Endothelial cell (in vitro differentiated cells): ENCODE data around the gene IFNA2. TPM values are rescaled to one million over a fixed set of nuclear protein-coding genes. Genes with fewer than 3 reads are reported as not detected.

Experiments used
- DNase-seq: peaks from one replicate; pipeline ENCODE4 v3.0.0; 2021; ENCODE audit warnings: low spot score
- H3K27ac Mint-ChIP-seq: one replicate; pipeline ENCODE4 v1.8.0; 2021; ENCODE audit warnings: mixed read lengths, inconsistent platforms; ENCODE audit not compliant: unreplicated experiment
- H3K27me3 Mint-ChIP-seq: one replicate; pipeline ENCODE4 v1.8.0; 2021; ENCODE audit warnings: mild to moderate bottlenecking, moderate library complexity, mixed read lengths, inconsistent platforms; ENCODE audit not compliant: unreplicated experiment
- H3K36me3 Mint-ChIP-seq: one replicate; pipeline ENCODE4 v1.8.0; 2021; ENCODE audit warnings: mild to moderate bottlenecking, low read depth, mixed read lengths, inconsistent platforms; ENCODE audit not compliant: unreplicated experiment
- H3K4me1 Mint-ChIP-seq: one replicate; pipeline ENCODE4 v1.8.0; 2021; ENCODE audit warnings: mild to moderate bottlenecking, mixed read lengths, inconsistent platforms; ENCODE audit not compliant: unreplicated experiment
- H3K4me3 Mint-ChIP-seq: one replicate; pipeline ENCODE4 v1.8.0; 2021; ENCODE audit warnings: mild to moderate bottlenecking, mixed read lengths, inconsistent platforms; ENCODE audit not compliant: unreplicated experiment
- H3K9me3 Mint-ChIP-seq: one replicate; pipeline ENCODE4 v1.8.0; 2021; ENCODE audit warnings: mixed read lengths, inconsistent platforms; ENCODE audit not compliant: unreplicated experiment
- CTCF ChIP-seq: fragments of 200-600 bp; sonication (generic); IDR thresholded peaks from one replicate; pipeline ENCODE4 v1.5.0; 2021; ENCODE audit warnings: antibody characterized with exemption; ENCODE audit not compliant: unreplicated experiment
- total RNA-seq: library from RNA; stranded (reverse); fragmentation: NEBNext Ultra II Directional; extraction: Animal tissue kit (Norgen Biotek cat#: 25700); gene quantifications from one replicate; pipeline ENCODE4 v1.2.1, GENCODE V29; 2021; ENCODE audit not compliant: unreplicated experiment

The IFNA2 gene
- total RNA-seq, 1 donor from 2014 or later = not detected

GRCh38 chr9:21412107-21412506 lies 26.9 kb upstream of the IFNA2 start:
- Mint-ChIP-seq H3K27me3 (peaks cover 2% of the 10 kb centered on the region), H3K9me3 (no peaks in the 10 kb centered on the region), H3K4me1 (no peaks in the 10 kb centered on the region), H3K27ac (no peak overlapping the region), H3K4me3 (no peak overlapping the region), H3K36me3 (no peaks in the 10 kb centered on the region)
- TF ChIP-seq CTCF = no peak
- DNase-seq = no peak

- Mint-ChIP-seq H3K4me1 (no peaks in the 10 kb centered on the region), H3K27me3 (peaks cover 4% of the 10 kb centered on the region), H3K9me3 (no peaks in the 10 kb centered on the region), H3K4me3 (no peak within 1 kb of the TSS), H3K27ac (no peak within 1 kb of the TSS), H3K36me3 (no peaks in the 10 kb centered on the region)
- TF ChIP-seq CTCF = no peak
- no peak for DNase-seq
These were observed 23.6 kb upstream of the IFNA2 start, which contains the start of gene IFNA8 for GRCh38 chr9:21408817-21409216. Gene IFNA8, plus strand, starts transcription at chr9:21409117. Its CDS starts 60 bp downstream, at chr9:21409177.

GRCh38 chr9:21404146-21404545 lies 18.9 kb upstream of the IFNA2 start:
- Mint-ChIP-seq H3K27ac (no peak overlapping the region), H3K27me3 (peaks cover 4% of the 10 kb centered on the region)

GRCh38 chr9:21402386-21403251 lies 17.4 kb upstream of the IFNA2 start:
- DNase-seq = peak; percentile 53
- Mint-ChIP-seq H3K4me1 (no peaks in the 10 kb centered on the region), H3K27me3 (peaks cover 4% of the 10 kb centered on the region), H3K36me3 (no peaks in the 10 kb centered on the region), H3K27ac (no peak overlapping the region), H3K9me3 (no peaks in the 10 kb centered on the region), H3K4me3 (peak overlapping the region; percentile 89)
- no peak for TF ChIP-seq CTCF

More at GRCh38 chr9:21404146-21404545, 18.9 kb upstream of the IFNA2 start:
- H3K9me3 Mint-ChIP-seq = no peaks in the 10 kb centered on the region
- no peak overlapping the region for H3K4me3 Mint-ChIP-seq
- no peaks in the 10 kb centered on the region for H3K4me1 Mint-ChIP-seq
- DNase-seq = no peak
- no peak for TF ChIP-seq CTCF
- no peaks in the 10 kb centered on the region for H3K36me3 Mint-ChIP-seq

- H3K27me3 Mint-ChIP-seq = peaks cover 1% of the 10 kb centered on the region
These were observed 14.8 kb upstream of the IFNA2 start for GRCh38 chr9:21399956-21400355.

More at GRCh38 chr9:21399956-21400355, 14.8 kb upstream of the IFNA2 start:
- Mint-ChIP-seq H3K36me3 (no peaks in the 10 kb centered on the region), H3K9me3 (no peaks in the 10 kb centered on the region), H3K27ac (no peak overlapping the region), H3K4me3 (no peak overlapping the region), H3K4me1 (peaks cover 2% of the 10 kb centered on the region)
- no peak for TF ChIP-seq CTCF
- DNase-seq = no peak
